ENCODE data around the gene RFTN2. TPM values are rescaled to one million over a fixed set of nuclear protein-coding genes. Genes with fewer than 3 reads are reported as not detected.

Gene RFTN2
- total and polyA plus RNA-seq, 4 donors = 8.0 to 22.2 (median 13.2) TPM

GRCh38 chr2:197628043-197628500 is 47.3 kb downstream of the RFTN2 start:
- 8 to 26% methylated on average over 4 of the region's 4 CpGs for WGBS, 2 donors
- Histone ChIP-seq H3K4me1 (ENCODE audit: control insufficient read depth in 1 of 2, insufficient read depth in 2 of 2, low read length in 2 of 2) (no peaks in the 10 kb centered on the region), H3K4me3 (ENCODE audit: low read length in 2 of 2) (no peak overlapping the region), H3K9me3 (ENCODE audit: control insufficient read depth, low read length) (no peaks in the 10 kb centered on the region), H3K36me3 (ENCODE audit: control insufficient read depth in 1 of 2, insufficient read depth in 2 of 2, low read length in 1 of 2) (no peaks in the 10 kb centered on the region), H3K27me3 (ENCODE audit: control insufficient read depth in 1 of 2, insufficient read depth in 2 of 2, low read length in 1 of 2) (no peaks in the 10 kb centered on the region), H3K27ac (ENCODE audit: low read depth in 1 of 2, low read length in 2 of 2) (no peak overlapping the region)
- no peak for ATAC-seq (ENCODE audit: low FRiP score)
- intact Hi-C loops (cut with DNase I) = no loop called here
- no peak for DNase-seq

- Histone ChIP-seq H3K4me3 (ENCODE audit: low read length in 2 of 2) (no peak overlapping the region), H3K36me3 (ENCODE audit: control insufficient read depth in 1 of 2, insufficient read depth in 2 of 2, low read length in 1 of 2) (no peaks in the 10 kb centered on the region), H3K27me3 (ENCODE audit: control insufficient read depth in 1 of 2, insufficient read depth in 2 of 2, low read length in 1 of 2) (no peaks in the 10 kb centered on the region), H3K4me1 (ENCODE audit: control insufficient read depth in 1 of 2, insufficient read depth in 2 of 2, low read length in 2 of 2) (no peaks in the 10 kb centered on the region), H3K9me3 (ENCODE audit: control insufficient read depth, low read length) (no peaks in the 10 kb centered on the region), H3K27ac (ENCODE audit: low read depth in 1 of 2, low read length in 2 of 2) (no peak overlapping the region)
- intact Hi-C loops (cut with DNase I) = no loop called here
- DNase-seq = no peak
- WGBS, 2 donors = 90 to 91% methylated on average over 7 of the region's 7 CpGs
- no peak for ATAC-seq (ENCODE audit: low FRiP score)
Observed at GRCh38 chr2:197626965-197627625, 48.3 kb downstream of the RFTN2 start.

- Histone ChIP-seq H3K27me3 (ENCODE audit: control insufficient read depth in 1 of 2, insufficient read depth in 2 of 2, low read length in 1 of 2) (no peaks in the 10 kb centered on the region), H3K4me3 (ENCODE audit: low read length in 2 of 2) (no peak overlapping the region), H3K27ac (ENCODE audit: low read depth in 1 of 2, low read length in 2 of 2) (no peak overlapping the region), H3K36me3 (ENCODE audit: control insufficient read depth in 1 of 2, insufficient read depth in 2 of 2, low read length in 1 of 2) (peaks cover 0 to 3% of the 10 kb centered on the region in 2 donors), H3K4me1 (ENCODE audit: control insufficient read depth in 1 of 2, insufficient read depth in 2 of 2, low read length in 2 of 2) (no peaks in the 10 kb centered on the region), H3K9me3 (ENCODE audit: control insufficient read depth, low read length) (peaks cover 1% of the 10 kb centered on the region)
- 68 to 72% methylated on average over 1 of the region's 1 CpG for WGBS, 2 donors
- intact Hi-C loops (cut with DNase I) = no loop called here
- no peak for ATAC-seq (ENCODE audit: low FRiP score)
- DNase-seq = no peak
Observed at GRCh38 chr2:197620133-197620532, 55.3 kb downstream of the RFTN2 start.

- Histone ChIP-seq H3K27me3 (ENCODE audit: control insufficient read depth in 1 of 2, insufficient read depth in 2 of 2, low read length in 1 of 2) (no peaks in the 10 kb centered on the region), H3K36me3 (ENCODE audit: control insufficient read depth in 1 of 2, insufficient read depth in 2 of 2, low read length in 1 of 2) (peaks cover 0 to 4% of the 10 kb centered on the region in 2 donors), H3K9me3 (ENCODE audit: control insufficient read depth, low read length) (peaks cover 1% of the 10 kb centered on the region), H3K27ac (ENCODE audit: low read depth in 1 of 2, low read length in 2 of 2) (no peak overlapping the region), H3K4me1 (ENCODE audit: control insufficient read depth in 1 of 2, insufficient read depth in 2 of 2, low read length in 2 of 2) (no peaks in the 10 kb centered on the region), H3K4me3 (ENCODE audit: low read length in 2 of 2) (no peak overlapping the region)
- intact Hi-C loops (cut with DNase I) = no loop called here
- WGBS, 2 donors = 83 to 87% methylated on average over 4 of the region's 4 CpGs
- no peak for ATAC-seq (ENCODE audit: low FRiP score)
- DNase-seq = no peak
Observed at GRCh38 chr2:197615016-197615652, 60.3 kb downstream of the RFTN2 start.

GRCh38 chr2:197614532-197614931 is 60.9 kb downstream of the RFTN2 start:
- H3K36me3 ChIP-seq (ENCODE audit: control insufficient read depth in 1 of 2, insufficient read depth in 2 of 2, low read length in 1 of 2) = peaks cover 0 to 4% of the 10 kb centered on the region in 2 donors
- H3K9me3 ChIP-seq (ENCODE audit: control insufficient read depth, low read length) = peaks cover 1% of the 10 kb centered on the region
- intact Hi-C loops (cut with DNase I) = no loop called here
- WGBS, 2 donors = 89 to 91% methylated on average over 3 of the region's 3 CpGs
- H3K27ac ChIP-seq (ENCODE audit: low read depth in 1 of 2, low read length in 2 of 2) = no peak overlapping the region
- H3K4me1 ChIP-seq (ENCODE audit: control insufficient read depth in 1 of 2, insufficient read depth in 2 of 2, low read length in 2 of 2) = no peaks in the 10 kb centered on the region
- no peak for DNase-seq
- ATAC-seq (ENCODE audit: low FRiP score) = no peak
- no peak overlapping the region for H3K4me3 ChIP-seq (ENCODE audit: low read length in 2 of 2)
- H3K27me3 ChIP-seq (ENCODE audit: control insufficient read depth in 1 of 2, insufficient read depth in 2 of 2, low read length in 1 of 2) = no peaks in the 10 kb centered on the region

GRCh38 chr2:197613509-197613987 is 61.8 kb downstream of the RFTN2 start:
- H3K36me3 ChIP-seq (ENCODE audit: control insufficient read depth in 1 of 2, insufficient read depth in 2 of 2, low read length in 1 of 2) = peaks cover 0 to 4% of the 10 kb centered on the region in 2 donors
- intact Hi-C loops (cut with DNase I) = no loop called here
- H3K4me3 ChIP-seq (ENCODE audit: low read length in 2 of 2) = no peak overlapping the region
- H3K9me3 ChIP-seq (ENCODE audit: control insufficient read depth, low read length) = peaks cover 1% of the 10 kb centered on the region
- 0 to 38% methylated on average over 1 of the region's 1 CpG for WGBS, 2 donors
- no peaks in the 10 kb centered on the region for H3K27me3 ChIP-seq (ENCODE audit: control insufficient read depth in 1 of 2, insufficient read depth in 2 of 2, low read length in 1 of 2)
- DNase-seq (no peak), ATAC-seq (ENCODE audit: low FRiP score) (no peak)
- no peaks in the 10 kb centered on the region for H3K4me1 ChIP-seq (ENCODE audit: control insufficient read depth in 1 of 2, insufficient read depth in 2 of 2, low read length in 2 of 2)
- no peak overlapping the region for H3K27ac ChIP-seq (ENCODE audit: low read depth in 1 of 2, low read length in 2 of 2)

- ATAC-seq (ENCODE audit: low FRiP score) = no peak
- intact Hi-C loops (cut with DNase I) = no loop called here
- no peaks in the 10 kb centered on the region for H3K36me3 ChIP-seq (ENCODE audit: control insufficient read depth in 1 of 2, insufficient read depth in 2 of 2, low read length in 1 of 2)
- no peaks in the 10 kb centered on the region for H3K4me1 ChIP-seq (ENCODE audit: control insufficient read depth in 1 of 2, insufficient read depth in 2 of 2, low read length in 2 of 2)
- H3K27me3 ChIP-seq (ENCODE audit: control insufficient read depth in 1 of 2, insufficient read depth in 2 of 2, low read length in 1 of 2) = no peaks in the 10 kb centered on the region
- H3K27ac ChIP-seq (ENCODE audit: low read depth in 1 of 2, low read length in 2 of 2) = no peak overlapping the region
- DNase-seq = no peak
- H3K9me3 ChIP-seq (ENCODE audit: control insufficient read depth, low read length) = no peaks in the 10 kb centered on the region
- no peak overlapping the region for H3K4me3 ChIP-seq (ENCODE audit: low read length in 2 of 2)
- 92 to 95% methylated on average over 2 of the region's 2 CpGs for WGBS, 2 donors
Observed at GRCh38 chr2:197606180-197606579, 69.2 kb downstream of the RFTN2 start.

- no peaks in the 10 kb centered on the region for H3K4me1 ChIP-seq (ENCODE audit: control insufficient read depth in 1 of 2, insufficient read depth in 2 of 2, low read length in 2 of 2)
- no peak overlapping the region for H3K4me3 ChIP-seq (ENCODE audit: low read length in 2 of 2)
- no peak overlapping the region for H3K27ac ChIP-seq (ENCODE audit: low read depth in 1 of 2, low read length in 2 of 2)
- no peaks in the 10 kb centered on the region for H3K36me3 ChIP-seq (ENCODE audit: control insufficient read depth in 1 of 2, insufficient read depth in 2 of 2, low read length in 1 of 2)
- WGBS, 2 donors = 53 to 68% methylated on average over 1 of the region's 1 CpG
- no peaks in the 10 kb centered on the region for H3K27me3 ChIP-seq (ENCODE audit: control insufficient read depth in 1 of 2, insufficient read depth in 2 of 2, low read length in 1 of 2)
- intact Hi-C loops (cut with DNase I) = no loop called here
- DNase-seq (no peak), ATAC-seq (ENCODE audit: low FRiP score) (no peak)
- H3K9me3 ChIP-seq (ENCODE audit: control insufficient read depth, low read length) = no peaks in the 10 kb centered on the region
Observed at GRCh38 chr2:197604117-197604860, 71.1 kb downstream of the RFTN2 start.
